ENCODE results near the gene IQGAP1. TPM values are rescaled to one million over a fixed set of nuclear protein-coding genes. Genes with fewer than 3 reads are reported as not detected.

IQGAP1 gene
- polyA plus RNA-seq, 3 donors = 140 to 276 (median 207) TPM

GRCh38 chr15:90422936-90423335, 34.9 kb downstream of the IQGAP1 start:
- H3K27ac Mint-ChIP-seq = peak overlapping the region in 5 of 7 donors; percentile 41 to 73 (median 66)
- TF ChIP-seq CTCF (IDR thresholded peaks at IDR 0.05) = no peak
- no peaks in the 10 kb centered on the region for H3K9me3 ChIP-seq (replicated peaks in 1 of 2; ENCODE audit: control insufficient read depth in 1 of 2, insufficient read depth in 1 of 2, low read length in 2 of 2)
- H3K27me3 ChIP-seq (ENCODE audit: control insufficient read depth in 2 of 2, insufficient read depth in 2 of 2, low read length in 2 of 2) = no peaks in the 10 kb centered on the region
- DNase-seq = no peak
- H3K4me3 Mint-ChIP-seq = no peak overlapping the region
- no peaks in the 10 kb centered on the region for H3K9me3 Mint-ChIP-seq
- H3K27me3 Mint-ChIP-seq (ENCODE audit: low read depth in 3 of 3) = peaks cover 0 to 5% (median 0%) of the 10 kb centered on the region in 3 donors
- no peak overlapping the region for H3K4me3 ChIP-seq (replicated peaks in 1 of 3; ENCODE audit: low read depth in 2 of 3, low read length in 3 of 3)
- H3K9ac ChIP-seq (ENCODE audit: insufficient read depth, low read length, poor library complexity, severe bottlenecking) = no peak overlapping the region
- intact Hi-C loops (cut with micrococcal nuclease) = loop anchor here in 1 of 2 donors (10.0 kb wide), 1 partner anchor 98 kb away; no protein-coding TSS in a partner anchor
- peaks cover 43% of the 10 kb centered on the region for H3K4me1 Mint-ChIP-seq
- no peak overlapping the region for H3K4me2 ChIP-seq (replicated peaks; ENCODE audit: extremely low read depth, low read length, poor library complexity, severe bottlenecking)
- H3K36me3 ChIP-seq (replicated peaks in 1 of 2; ENCODE audit: control insufficient read depth in 1 of 2, insufficient read depth in 2 of 2, low read length in 2 of 2) = peaks cover 22 to 26% of the 10 kb centered on the region in 2 donors
- peaks cover 100% of the 10 kb centered on the region for H3K79me2 ChIP-seq (ENCODE audit: insufficient read depth, low read length)
- WGBS (ENCODE audit: insufficient coverage) = 100% methylated on average over 1 of the region's 3 CpGs
- H3K36me3 Mint-ChIP-seq = peaks cover 25 to 31% of the 10 kb centered on the region in 2 donors
- peaks cover 21 to 29% of the 10 kb centered on the region in 2 donors for H3K4me1 ChIP-seq (ENCODE audit: control insufficient read depth in 1 of 2, insufficient read depth in 2 of 2, low read length in 2 of 2)
- H3K27ac ChIP-seq (ENCODE audit: low read depth in 1 of 2, low read length in 2 of 2) = peak overlapping the region in 1 of 2 donors; percentile 47
- peaks cover 99% of the 10 kb centered on the region for H4K20me1 ChIP-seq (ENCODE audit: insufficient read depth, low read length)
- no peak overlapping the region for H2AFZ ChIP-seq (ENCODE audit: insufficient read depth, low read depth, low read length, poor library complexity, severe bottlenecking)

- peaks cover 100% of the 10 kb centered on the region for H3K79me2 ChIP-seq (ENCODE audit: insufficient read depth, low read length)
- TF ChIP-seq CTCF (IDR thresholded peaks at IDR 0.05) = no peak
- H3K4me1 ChIP-seq (ENCODE audit: control insufficient read depth in 1 of 2, insufficient read depth in 2 of 2, low read length in 2 of 2) = peaks cover 12 to 20% of the 10 kb centered on the region in 2 donors
- 100% methylated on average over 1 of the region's 4 CpGs for WGBS (ENCODE audit: insufficient coverage)
- H3K4me3 ChIP-seq (replicated peaks in 1 of 3; ENCODE audit: low read depth in 2 of 3, low read length in 3 of 3) = no peak overlapping the region
- H3K36me3 ChIP-seq (replicated peaks in 1 of 2; ENCODE audit: control insufficient read depth in 1 of 2, insufficient read depth in 2 of 2, low read length in 2 of 2) = peaks cover 29 to 35% of the 10 kb centered on the region in 2 donors
- peak overlapping the region in 6 of 7 donors; percentile 19 to 73 (median 66) for H3K27ac Mint-ChIP-seq
- H3K27me3 Mint-ChIP-seq (ENCODE audit: low read depth in 3 of 3) = peaks cover 0 to 5% (median 0%) of the 10 kb centered on the region in 3 donors
- no peaks in the 10 kb centered on the region for H3K9me3 Mint-ChIP-seq
- no peak overlapping the region for H3K9ac ChIP-seq (ENCODE audit: insufficient read depth, low read length, poor library complexity, severe bottlenecking)
- peaks cover 99% of the 10 kb centered on the region for H4K20me1 ChIP-seq (ENCODE audit: insufficient read depth, low read length)
- DNase-seq = no peak
- peaks cover 31 to 37% of the 10 kb centered on the region in 2 donors for H3K36me3 Mint-ChIP-seq
- no peak overlapping the region for H3K4me3 Mint-ChIP-seq
- H2AFZ ChIP-seq (ENCODE audit: insufficient read depth, low read depth, low read length, poor library complexity, severe bottlenecking) = no peak overlapping the region
- intact Hi-C loops (cut with micrococcal nuclease) = loop anchor here in 1 of 2 donors (10.0 kb wide), 1 partner anchor 99 kb away; no protein-coding TSS in a partner anchor
- H3K4me2 ChIP-seq (replicated peaks; ENCODE audit: extremely low read depth, low read length, poor library complexity, severe bottlenecking) = no peak overlapping the region
- no peaks in the 10 kb centered on the region for H3K27me3 ChIP-seq (ENCODE audit: control insufficient read depth in 2 of 2, insufficient read depth in 2 of 2, low read length in 2 of 2)
- H3K4me1 Mint-ChIP-seq = peaks cover 36% of the 10 kb centered on the region
- no peaks in the 10 kb centered on the region for H3K9me3 ChIP-seq (replicated peaks in 1 of 2; ENCODE audit: control insufficient read depth in 1 of 2, insufficient read depth in 1 of 2, low read length in 2 of 2)
- H3K27ac ChIP-seq (ENCODE audit: low read depth in 1 of 2, low read length in 2 of 2) = peak overlapping the region in 1 of 2 donors; percentile 47
These were observed 35.8 kb downstream of the IQGAP1 start for GRCh38 chr15:90423801-90424319.
